C4-2B (cell line): ENCODE measurements around the gene KIAA0930.

Experiments used
- ZFX ChIP-seq: fragments of 450-650 bp; IDR thresholded peaks from 2 replicates; pipeline ENCODE4 v1.6.1; 2017
- TF ChIP-seq, protein P1 (sequence below): fragments of 450-650 bp; conservative IDR thresholded peaks from 2 replicates; pipeline ENCODE4 v1.5.1; 2017; ENCODE audit warnings: mild to moderate bottlenecking

DNA sequence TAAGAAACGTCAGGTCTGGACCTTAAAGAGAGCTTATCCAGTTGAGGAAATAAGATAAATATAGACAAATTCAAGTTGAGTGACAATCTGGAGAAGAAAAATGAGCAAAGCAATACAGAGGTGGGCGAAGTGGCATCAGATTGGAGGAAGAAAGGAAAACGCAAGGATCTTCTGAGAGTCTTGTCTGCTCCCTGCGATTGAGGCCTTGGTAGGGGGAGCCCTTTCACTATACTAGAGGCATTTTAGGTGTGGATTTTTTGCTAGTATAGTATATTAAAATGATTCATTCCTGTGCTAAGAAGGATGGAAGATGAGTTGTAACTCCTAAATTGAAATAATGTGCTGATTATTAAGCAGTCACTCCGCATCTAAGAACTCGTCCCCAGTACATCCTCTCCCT is 68.9 kb downstream of the KIAA0930 start:
- TF ChIP-seq, protein P1, sequence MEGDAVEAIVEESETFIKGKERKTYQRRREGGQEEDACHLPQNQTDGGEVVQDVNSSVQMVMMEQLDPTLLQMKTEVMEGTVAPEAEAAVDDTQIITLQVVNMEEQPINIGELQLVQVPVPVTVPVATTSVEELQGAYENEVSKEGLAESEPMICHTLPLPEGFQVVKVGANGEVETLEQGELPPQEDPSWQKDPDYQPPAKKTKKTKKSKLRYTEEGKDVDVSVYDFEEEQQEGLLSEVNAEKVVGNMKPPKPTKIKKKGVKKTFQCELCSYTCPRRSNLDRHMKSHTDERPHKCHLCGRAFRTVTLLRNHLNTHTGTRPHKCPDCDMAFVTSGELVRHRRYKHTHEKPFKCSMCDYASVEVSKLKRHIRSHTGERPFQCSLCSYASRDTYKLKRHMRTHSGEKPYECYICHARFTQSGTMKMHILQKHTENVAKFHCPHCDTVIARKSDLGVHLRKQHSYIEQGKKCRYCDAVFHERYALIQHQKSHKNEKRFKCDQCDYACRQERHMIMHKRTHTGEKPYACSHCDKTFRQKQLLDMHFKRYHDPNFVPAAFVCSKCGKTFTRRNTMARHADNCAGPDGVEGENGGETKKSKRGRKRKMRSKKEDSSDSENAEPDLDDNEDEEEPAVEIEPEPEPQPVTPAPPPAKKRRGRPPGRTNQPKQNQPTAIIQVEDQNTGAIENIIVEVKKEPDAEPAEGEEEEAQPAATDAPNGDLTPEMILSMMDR = no peak
- no peak for TF ChIP-seq ZFX
